GM11168 (cell line): ENCODE measurements around the gene MELTF.

Source experiments
- in situ Hi-C: fragments of 300-500 bp; cut with MboI; formaldehyde crosslinking; loops from one replicate; pipeline ENCODE4 v1.12.0; 2022; ENCODE audit warnings: low sequenced_read_pairs; ENCODE audit not compliant: unreplicated experiment

MELTF gene

DNA sequence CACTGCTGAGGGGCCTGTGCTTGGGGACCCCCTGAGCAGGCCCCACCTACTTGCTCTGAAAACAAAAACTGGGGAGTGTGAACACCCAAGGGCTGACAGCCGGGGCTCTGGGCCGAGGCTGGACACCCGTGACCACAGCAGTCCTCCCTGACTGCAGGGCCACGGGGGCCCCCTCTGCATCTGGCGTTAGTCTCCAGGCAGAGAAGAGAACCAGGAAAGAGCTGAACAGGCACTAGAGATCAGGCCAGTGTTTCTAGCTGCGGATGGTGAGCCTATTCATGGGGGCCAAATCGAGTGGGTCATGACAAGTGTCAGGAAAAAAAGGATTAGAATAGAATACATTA lies 17.1 kb downstream of the MELTF start:
- in situ Hi-C loops = no loop called here

DNA sequence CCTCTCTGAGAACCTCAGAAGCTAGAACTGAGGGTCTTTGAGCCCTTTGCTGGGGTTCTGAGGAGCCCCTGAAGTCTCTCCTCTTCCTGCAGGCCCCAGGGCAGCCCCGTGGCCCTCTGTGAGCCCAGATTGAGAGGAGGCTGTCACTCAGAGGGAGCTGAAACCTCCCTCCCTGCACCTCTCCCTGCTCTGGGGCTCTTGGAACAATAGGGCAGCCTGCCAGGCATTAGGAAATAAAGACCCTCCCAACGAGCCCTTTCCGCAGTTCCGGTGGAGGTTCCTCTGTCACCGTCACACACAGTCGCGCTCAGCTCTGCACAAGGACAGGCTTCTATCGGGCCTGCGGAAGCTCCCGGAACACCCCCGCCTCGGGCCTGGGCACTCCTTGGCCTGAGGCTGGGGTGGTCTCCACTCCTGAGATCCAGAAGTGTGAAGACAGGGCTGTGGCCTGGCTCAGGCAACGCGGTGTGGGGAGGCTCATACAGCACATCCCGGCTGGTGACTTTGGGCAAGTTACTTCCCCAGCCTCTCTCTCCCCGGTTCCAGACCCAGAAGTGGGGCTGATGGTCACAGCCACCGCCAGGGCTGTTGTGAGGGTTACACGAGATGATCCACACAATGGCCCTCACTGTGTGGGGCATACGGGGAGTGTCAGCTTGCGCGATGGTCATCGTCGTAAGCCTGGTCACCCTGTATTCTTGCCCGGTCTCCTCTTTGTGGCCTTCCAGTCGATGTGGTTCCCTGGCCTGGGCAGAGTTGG lies 17.7 kb downstream of the MELTF start:
- in situ Hi-C loops = no loop called here

DNA sequence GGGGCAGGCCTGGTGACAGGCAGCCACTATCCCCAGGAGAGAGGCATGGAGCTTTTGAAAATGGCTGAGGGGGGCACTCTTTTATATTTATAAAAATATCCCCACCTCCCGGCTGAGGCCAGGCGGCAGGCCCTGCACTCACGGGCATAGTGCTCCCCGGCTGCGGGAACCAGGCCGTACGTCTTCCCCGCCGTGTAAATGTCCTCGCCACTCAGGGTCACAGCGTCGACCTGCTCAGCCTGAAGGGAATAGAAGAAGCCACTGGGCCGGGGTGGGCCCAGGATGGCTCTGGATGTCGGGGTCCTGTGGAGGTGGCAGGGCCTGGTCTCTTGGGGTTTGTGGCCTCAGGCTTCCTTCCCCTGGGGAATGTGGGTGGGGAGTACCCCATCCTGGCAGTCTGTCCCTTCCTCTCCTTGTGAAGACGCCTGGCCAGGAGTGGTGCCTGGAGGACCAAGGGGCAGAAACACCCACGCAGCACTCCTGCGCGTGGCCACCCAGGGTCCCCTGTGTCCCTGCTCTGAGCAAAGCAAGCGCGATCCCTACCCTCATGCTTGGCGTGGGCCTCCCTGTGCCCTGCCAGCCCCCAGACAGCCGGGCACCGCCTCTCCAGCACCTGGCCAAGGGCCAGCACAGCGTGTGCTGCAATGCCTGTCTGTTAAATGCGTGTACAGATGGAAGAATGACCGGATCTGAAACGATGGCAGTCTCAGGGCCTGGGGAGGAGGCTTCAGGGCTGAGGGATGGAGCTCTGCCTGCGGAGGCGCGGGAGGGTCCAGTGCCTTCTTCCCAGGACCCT lies 18.9 kb downstream of the MELTF start:
- in situ Hi-C loops = no loop called here

DNA sequence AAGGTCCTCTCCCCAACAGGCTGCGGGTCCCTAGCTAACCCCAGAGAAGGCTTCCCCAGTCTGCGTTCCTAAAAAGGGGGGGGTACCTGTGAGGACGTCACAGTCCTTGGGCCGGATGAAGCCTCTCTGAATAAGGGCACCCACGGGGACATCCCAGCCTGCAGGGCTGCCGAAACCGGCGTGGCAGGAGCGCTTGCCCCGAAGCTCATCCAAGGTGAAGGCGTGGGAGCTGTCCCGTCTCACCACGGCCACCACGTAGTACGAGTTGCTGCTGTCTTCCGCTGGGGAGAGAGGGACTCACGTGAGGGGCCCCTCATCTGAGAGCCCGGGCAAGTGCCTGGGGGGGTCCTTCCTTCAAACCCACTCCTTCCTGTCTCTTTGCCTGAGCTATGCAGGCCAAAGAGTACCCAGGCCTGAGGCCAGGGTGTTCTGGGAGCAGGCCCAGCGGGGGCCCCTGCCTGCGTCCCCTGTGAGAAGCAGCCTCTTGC lies 20.0 kb downstream of the MELTF start:
- in situ Hi-C loops = loop anchor here (10.0 kb wide), 1 partner anchor 155 kb away; no protein-coding TSS in a partner anchor

DNA sequence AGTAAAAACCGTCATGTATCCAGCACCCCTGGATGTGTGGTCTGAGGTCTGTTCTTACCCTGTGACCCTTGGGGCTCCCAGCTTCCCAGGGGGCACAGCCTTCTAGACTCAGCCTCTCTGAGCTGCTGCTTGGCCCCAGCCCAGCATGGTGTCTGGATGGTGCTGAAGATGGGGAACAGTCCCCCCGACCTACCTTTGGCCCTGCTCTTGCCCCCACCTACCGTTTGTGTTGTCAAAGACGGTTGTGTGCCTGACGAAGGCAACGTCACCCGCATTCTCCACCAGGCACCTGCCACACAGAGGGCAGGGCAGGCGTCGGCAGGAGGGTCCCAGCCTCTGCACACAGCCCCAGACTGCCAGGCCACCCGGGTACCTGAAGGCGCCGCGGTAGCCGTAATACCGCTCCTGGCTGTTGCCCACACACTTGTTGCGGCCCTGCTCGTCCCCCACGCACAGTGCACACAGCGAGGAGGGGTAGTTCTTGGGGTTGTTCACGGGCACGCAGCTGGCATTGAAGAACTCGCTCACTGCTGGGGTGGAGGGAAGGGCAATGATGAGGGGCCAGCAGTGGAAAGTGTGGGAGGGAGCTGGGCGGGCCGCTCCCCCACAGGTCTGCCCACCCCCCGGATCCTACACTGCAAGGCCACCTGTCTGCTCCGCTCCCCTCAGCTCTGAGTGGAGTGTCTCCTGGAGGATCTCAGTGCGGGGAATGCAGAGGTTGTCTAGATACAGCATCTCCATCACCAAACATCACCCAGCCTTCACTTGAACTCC lies 21.0 kb downstream of the MELTF start:
- in situ Hi-C loops = loop anchor here (10.0 kb wide), 1 partner anchor 156 kb away; no protein-coding TSS in a partner anchor

DNA sequence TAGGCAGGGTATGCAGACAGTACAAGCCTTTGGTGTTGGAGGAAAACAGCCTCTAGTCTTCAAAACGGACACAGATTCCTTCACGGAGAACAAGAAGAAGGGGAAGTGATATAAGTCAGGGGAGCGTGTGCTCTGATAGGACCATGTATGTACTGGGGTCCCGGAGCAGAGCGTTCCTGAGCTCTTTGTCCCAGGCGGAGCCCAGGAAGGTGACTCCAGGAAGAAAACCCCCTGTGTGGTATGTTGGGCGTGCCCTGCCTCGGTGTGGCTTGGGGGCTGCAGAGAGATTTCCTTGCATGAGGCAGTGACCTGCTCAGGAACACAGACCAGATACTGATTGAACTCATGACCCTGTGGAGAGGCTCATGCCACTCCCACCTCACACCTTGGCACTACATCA lies 21.7 kb downstream of the MELTF start:
- in situ Hi-C loops = loop anchor here (10.0 kb wide), 1 partner anchor 157 kb away; no protein-coding TSS in a partner anchor

DNA sequence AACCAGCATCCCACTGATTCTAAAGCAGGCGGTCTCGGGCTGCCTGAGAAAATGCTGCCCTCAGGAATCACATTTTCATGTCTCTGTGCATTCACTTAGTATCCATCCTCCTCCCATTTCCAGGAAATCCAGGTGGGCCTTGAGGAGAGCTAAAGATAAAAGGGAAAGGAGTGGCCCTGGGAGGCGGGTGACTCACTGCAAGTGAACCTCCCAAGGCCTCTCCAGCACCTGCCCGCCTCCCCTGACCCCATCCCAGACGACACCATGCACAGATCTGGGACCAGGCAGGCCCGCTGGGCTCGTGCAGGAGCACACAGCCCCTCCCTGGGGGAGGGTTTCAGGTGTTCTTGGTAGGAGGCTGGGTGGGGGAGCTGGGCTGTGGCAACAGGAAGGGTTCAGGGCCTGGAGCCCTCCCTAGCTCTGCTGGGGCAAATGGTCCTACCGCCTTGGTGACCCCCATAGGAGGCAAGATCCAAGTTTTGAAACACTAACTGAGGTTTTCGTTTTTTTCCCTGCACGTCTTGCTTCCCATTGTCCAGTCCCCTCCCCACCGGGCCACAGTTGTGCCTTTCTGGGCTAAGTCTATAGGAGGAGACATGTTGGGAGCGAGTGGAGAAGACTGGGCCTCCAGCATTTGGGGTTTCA lies 22.2 kb downstream of the MELTF start:
- in situ Hi-C loops = loop anchor here (10.0 kb wide), 1 partner anchor 157 kb away; no protein-coding TSS in a partner anchor

DNA sequence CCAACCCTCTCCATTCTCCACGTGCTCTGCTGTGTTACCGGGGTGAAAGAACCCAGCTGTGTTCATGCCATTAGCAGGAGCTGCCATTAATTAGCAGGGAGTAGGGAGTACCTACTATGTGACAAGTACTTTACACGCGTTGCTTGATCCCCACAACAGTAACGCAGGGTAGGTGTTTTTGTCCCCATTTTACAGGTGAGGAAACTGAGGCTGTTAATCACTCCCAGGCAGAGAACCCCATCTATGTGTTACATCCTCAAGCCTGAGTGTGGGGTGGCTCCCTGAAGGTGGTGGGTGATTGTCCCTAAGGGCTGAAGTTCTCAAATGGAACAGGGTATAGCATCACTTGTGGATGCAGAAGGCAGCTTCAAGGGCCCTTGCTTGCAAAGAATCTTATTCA lies 22.8 kb downstream of the MELTF start:
- in situ Hi-C loops = loop anchor here (10.0 kb wide), 1 partner anchor 158 kb away; no protein-coding TSS in a partner anchor

DNA sequence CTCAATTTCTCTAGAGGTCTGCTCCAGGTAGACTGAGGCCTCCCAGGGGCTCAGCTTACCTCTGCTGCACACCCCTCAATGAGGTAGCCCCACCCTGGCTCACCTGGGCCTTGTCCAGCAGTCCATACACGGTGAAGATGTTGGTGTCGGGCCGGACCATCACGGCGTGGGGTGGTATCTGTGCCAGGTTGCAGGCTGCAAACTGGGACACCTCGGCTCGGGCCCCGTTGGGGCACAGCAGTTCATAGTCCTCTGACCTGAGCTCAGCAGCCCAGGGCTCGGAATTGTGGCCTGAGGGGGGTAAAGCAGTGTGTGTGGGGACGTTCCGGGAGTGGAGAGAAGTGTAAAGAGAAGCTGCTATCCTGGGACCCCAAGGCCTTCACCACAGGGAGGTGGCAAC lies 23.2 kb downstream of the MELTF start:
- in situ Hi-C loops = loop anchor here (10.0 kb wide), 1 partner anchor 158 kb away; no protein-coding TSS in a partner anchor

DNA sequence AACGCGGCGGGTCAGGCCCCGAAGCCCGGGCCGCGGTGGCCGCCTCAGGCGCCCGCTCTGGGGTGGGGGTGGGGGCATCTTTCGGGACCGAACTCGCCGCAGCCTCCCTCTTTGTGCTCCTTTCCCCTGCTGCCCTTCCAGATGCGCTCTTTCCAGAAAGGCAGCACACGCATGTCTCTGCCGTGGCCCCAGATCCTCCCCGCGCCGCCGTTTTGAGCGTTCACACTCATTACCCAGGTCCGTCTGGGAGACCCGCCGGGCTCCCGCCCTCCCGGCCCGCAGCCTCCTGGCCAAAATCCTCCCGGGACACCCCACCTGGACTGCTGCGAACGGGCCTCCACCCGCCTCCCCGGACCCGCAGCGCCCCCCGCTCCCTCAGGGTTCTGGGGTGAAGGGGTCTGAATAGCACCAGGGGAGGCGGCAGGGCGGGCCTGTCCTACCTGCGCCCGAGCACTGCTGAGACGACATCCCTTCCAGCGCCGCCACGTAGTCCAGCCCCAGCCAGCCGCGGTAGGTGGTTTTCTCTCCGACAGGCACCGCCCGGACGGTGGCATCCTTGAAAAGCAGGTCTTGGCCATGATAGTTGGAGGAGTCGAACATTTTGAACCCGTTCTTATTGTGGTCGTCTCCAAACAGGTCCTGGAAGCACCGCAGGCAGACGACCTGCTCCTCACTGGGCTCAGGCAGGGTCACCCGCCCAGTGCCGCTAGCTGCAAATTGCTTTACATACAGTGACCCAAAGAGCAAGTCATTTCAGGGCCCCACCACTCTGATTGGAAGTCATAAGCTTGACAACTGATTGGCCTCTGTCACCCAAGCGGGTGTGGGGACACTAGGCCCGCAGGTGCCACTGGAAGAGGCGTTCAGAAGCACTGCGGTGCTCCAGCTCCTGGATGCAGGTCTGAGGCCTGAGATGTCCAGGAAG lies 25.9 kb downstream of the MELTF start:
- in situ Hi-C loops = loop anchor here (10.0 kb wide), 1 partner anchor 161 kb away; no protein-coding TSS in a partner anchor

DNA sequence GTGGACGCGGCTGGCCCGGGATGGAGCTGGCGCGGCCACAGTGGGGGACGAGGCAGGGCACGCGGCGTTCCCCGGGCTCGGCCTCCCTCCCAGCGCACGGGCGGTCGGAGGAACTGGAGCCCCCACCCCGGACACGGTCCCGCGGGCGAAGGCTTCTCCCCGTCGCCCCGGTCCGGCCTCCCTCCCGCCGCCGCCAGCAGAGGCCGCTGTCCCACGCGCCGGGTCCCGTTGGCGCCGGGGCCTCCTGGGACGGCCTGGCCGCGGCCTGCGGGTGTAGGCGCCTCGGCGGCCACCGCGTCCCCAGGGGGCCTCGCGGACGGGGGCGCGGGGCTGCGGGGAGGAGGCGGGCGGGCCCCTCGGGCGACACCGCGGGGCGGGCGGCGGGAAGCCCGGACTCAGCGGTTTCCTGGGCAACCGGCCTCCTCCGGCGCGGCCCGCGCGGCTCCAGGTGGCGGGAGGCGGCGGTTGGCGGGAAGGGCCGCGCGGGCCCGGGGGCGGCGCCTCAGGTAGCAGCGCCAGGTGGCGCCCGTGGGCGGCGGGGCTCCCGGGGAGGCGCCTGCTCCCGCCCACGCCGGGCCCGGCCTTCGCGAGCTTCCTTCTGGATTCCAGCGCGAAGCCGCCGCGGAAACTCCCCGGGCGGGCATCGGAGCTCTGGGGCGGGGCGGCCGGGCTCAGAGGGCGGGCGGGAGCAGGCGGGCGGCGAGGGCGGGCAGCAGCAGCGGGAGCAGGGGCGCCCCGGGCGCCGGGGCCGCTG lies 26.7 kb downstream of the MELTF start:
- in situ Hi-C loops = loop anchor here (10.0 kb wide), 1 partner anchor 162 kb away; no protein-coding TSS in a partner anchor

DNA sequence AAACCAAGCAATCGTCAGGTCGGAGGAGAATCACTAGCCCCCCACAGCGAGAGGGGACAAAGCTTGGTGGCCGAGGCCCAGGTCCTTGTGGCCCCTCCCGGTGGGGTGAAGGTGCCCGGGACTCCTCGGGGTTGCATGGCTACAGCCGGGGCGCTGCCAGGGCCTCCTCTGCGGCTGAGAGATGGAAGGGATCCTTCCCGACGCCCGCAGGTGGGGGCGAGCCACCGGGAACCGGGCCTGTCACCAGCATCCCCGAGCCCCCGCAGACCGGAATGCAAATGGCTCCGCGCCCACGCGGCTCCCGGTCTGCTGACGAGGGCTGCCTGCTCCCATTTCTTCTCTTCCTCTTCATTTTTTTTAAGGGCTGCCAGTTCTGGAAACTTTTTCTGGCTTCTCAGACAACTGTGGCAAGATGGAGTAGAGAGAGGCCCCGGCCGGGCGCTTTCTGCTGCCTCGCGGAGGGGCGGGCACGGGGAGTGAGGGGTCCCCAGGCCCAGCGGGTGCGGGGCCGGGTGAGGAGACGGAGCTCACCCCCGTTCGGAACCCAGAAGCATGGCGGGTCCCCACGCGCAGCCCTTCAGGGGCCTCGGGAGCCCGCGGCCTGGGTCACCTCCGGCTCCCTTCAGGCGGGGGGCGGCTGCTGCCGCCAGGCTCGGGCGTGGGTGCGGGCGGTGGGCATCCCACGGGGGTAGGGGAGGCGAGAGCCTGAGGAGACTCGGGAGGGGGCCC lies 27.5 kb downstream of the MELTF start:
- in situ Hi-C loops = loop anchor here (10.0 kb wide), 1 partner anchor 163 kb away; no protein-coding TSS in a partner anchor

DNA sequence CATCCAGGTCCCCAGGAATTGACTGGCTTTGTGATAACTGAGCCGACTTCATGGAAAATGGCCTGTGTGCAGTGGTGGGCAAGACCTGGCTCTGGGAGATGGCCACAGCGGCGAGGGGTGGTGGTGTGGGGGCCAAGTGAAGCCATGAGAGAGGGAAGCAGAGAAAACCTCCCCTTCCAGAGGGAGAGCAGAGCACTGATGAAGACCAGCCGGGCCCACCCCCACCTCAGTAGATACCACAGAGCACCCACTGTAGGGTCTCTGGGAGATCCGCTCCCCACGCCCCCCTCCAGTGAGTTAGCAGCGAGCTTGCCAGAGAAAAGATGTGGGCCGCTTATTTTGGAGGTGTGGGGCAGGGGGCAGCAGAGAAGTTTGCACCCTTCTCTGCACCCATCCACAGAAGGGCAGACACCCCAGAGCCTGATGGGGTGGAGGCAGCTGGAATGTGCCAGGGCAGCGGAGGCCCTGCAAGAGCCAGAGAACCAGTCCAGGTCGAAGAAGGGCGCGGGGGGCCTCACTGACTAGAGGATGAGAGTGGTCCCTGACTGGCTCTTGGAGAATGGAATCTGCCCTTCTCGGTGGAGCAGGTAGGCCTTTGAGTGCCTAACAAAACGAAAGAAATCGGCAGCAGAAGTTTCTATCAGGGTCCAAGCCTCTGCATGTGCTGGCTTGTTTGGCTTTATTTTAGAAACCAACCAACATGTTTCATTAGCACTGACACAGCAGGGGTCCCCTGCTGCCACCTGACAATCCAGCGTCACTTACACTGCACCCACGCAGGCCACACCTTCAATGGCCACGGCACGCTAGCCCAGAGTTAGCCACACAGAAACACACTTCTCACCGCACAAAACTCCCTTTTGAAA lies 28.3 kb downstream of the MELTF start:
- in situ Hi-C loops = loop anchor here (10.0 kb wide), 1 partner anchor 163 kb away; no protein-coding TSS in a partner anchor

DNA sequence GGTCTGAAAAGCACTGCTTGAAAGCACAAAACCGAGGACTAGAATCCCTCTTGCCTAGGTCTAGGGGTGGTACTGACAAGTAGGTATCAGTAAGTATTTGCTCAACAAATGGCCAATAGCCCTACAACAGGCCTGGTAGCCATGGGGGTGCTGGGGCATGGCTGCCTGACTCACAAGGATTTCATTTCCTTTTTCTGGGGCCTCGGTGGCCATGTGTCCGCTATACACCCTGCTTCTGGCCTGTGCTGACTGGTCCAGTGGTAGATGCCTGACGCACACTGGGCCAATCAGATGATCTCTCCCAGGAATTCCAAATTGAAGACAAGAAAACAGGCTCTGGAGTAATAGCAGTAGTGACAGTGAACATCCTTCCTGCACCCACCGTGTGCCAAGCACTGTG lies 29.4 kb downstream of the MELTF start:
- in situ Hi-C loops = loop anchor here (10.0 kb wide), 1 partner anchor 165 kb away; no protein-coding TSS in a partner anchor

DNA sequence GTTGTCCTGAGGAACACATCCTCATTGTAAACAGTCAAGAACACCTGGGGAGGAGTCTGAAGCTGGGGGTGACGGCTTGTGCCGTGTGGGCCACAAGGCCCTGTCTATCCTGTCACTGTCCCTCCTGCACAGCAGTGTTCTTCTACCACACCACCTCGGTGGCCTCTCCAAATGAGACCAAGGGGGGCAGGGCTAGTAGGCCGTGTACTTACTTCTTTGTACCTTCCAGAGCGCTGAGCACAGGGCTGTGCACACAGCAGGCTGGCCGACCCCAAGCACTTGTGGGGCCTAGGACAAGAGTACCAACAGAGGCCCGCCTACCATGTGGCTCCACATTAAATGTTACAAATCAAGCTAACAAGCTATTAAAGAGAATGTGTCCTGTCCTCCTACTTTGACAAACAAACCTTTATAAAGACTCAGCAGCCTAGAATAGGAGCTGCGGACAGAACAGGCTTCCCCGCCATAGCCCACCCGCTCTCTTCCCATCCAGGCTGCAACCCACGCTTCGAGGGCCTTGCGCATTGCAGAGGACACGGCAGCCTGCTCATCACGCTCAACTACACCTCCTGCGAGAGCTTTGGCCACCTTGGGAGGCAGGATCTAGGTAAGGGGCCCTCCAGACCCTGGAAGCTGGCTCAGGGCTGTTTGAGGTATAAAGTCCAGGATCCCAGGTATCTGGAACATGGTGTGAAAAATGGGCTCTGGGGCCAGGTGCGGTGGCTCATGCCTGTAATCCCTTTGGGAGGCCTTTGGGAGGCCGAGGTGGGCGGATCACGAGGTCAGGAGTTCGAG lies 30.5 kb downstream of the MELTF start:
- in situ Hi-C loops = loop anchor here (25.0 kb wide), 1 partner anchor 513 kb away; no protein-coding TSS in a partner anchor
